22Rv1 (cell line): ENCODE data around the gene ALOX15B.
A peak's percentile ranks its signal among the peaks of the same experiment; 100 is the strongest.

Experiments
- H3K27ac ChIP-seq: fragments of 450-650 bp; 2 replicates; pipeline ENCODE4 v1.5.1; 2017
- CTCF ChIP-seq: fragments of 450-650 bp; IDR thresholded peaks from 2 replicates; pipeline ENCODE4 v1.5.1; 2017; ENCODE audit warnings: mild to moderate bottlenecking
- ZFX ChIP-seq: fragments of 450-650 bp; IDR thresholded peaks from 2 replicates; pipeline ENCODE4 v1.6.1; 2017; ENCODE audit warnings: antibody characterized with exemption, borderline replicate concordance

ALOX15B gene

GRCh38 chr17:8038954-8039610 lies at the start of gene ALOX15B:
Gene ALOX15B (plus strand): TSS chr17:8039059. CDS start chr17:8039156, 97 bp downstream.
- no peak within 1 kb of the TSS for H3K27ac ChIP-seq
- TF ChIP-seq ZFX (no peak), CTCF (no peak)

GRCh38 chr17:7989781-7990655 lies 48.8 kb upstream of the ALOX15B start:
- TF ChIP-seq ZFX, result no peak
- TF ChIP-seq CTCF, result peak; percentile 97
- H3K27ac ChIP-seq, result peak overlapping the region; percentile 64

- H3K27ac ChIP-seq, result no peak overlapping the region
- no peak for TF ChIP-seq ZFX
- TF ChIP-seq CTCF, result no peak
Observed at GRCh38 chr17:7992516-7992915, 46.3 kb upstream of the ALOX15B start.

- TF ChIP-seq ZFX (no peak), CTCF (no peak)
- H3K27ac ChIP-seq, result no peak overlapping the region
Observed at GRCh38 chr17:7992924-7993323, 45.9 kb upstream of the ALOX15B start.

- TF ChIP-seq CTCF, result no peak
- TF ChIP-seq ZFX, result no peak
- no peak overlapping the region for H3K27ac ChIP-seq
Observed at GRCh38 chr17:7993972-7994589, 44.8 kb upstream of the ALOX15B start.

GRCh38 chr17:7995724-7996123 lies 43.1 kb upstream of the ALOX15B start:
- H3K27ac ChIP-seq, result no peak overlapping the region
- TF ChIP-seq ZFX, result no peak
- TF ChIP-seq CTCF, result no peak
